HG03342 (cell line): Measurements from ENCODE around the gene NKG7.

Source experiments
- ATAC-seq: cut with Tn5 transposase; IDR thresholded peaks from one replicate; pipeline ENCODE4 v1.9.1; 2021; ENCODE audit warnings: mild to moderate bottlenecking, moderate library complexity; ENCODE audit not compliant: unreplicated experiment

The NKG7 gene

GRCh38 chr19:51364200-51365106 lies 8.0 kb downstream of the NKG7 start:
- ATAC-seq = no peak

GRCh38 chr19:51361239-51361638 lies 11.2 kb downstream of the NKG7 start:
- ATAC-seq = no peak

- no peak for ATAC-seq
These were observed 13.2 kb downstream of the NKG7 start for GRCh38 chr19:51359294-51359693.

- no peak for ATAC-seq
These were observed 14.5 kb downstream of the NKG7 start for GRCh38 chr19:51357952-51358351.

GRCh38 chr19:51356159-51356801 lies 16.2 kb downstream of the NKG7 start:
- no peak for ATAC-seq

GRCh38 chr19:51354742-51355148 lies 17.7 kb downstream of the NKG7 start:
- ATAC-seq = no peak

GRCh38 chr19:51354103-51354741 lies 18.2 kb downstream of the NKG7 start:
- ATAC-seq = no peak

GRCh38 chr19:51352783-51353360 lies 19.6 kb downstream of the NKG7 start:
- ATAC-seq = no peak

- ATAC-seq = no peak
These were observed 21.0 kb downstream of the NKG7 start for GRCh38 chr19:51351266-51351990.

- ATAC-seq = no peak
These were observed 25.1 kb downstream of the NKG7 start for GRCh38 chr19:51347209-51347928.

GRCh38 chr19:51346742-51347141 lies 25.7 kb downstream of the NKG7 start:
- ATAC-seq = no peak

- no peak for ATAC-seq
These were observed 27.3 kb downstream of the NKG7 start for GRCh38 chr19:51345076-51345620.

- no peak for ATAC-seq
These were observed 29.6 kb downstream of the NKG7 start for GRCh38 chr19:51342631-51343569.

- ATAC-seq = no peak
These were observed 30.4 kb downstream of the NKG7 start, which contains the start of gene VSIG10L for GRCh38 chr19:51341976-51342580. VSIG10L (minus strand) TSS chr19:51342139; CDS start chr19:51342124, 15 bp downstream.

- no peak for ATAC-seq
These were observed 31.4 kb downstream of the NKG7 start for GRCh38 chr19:51341066-51341465.

GRCh38 chr19:51339687-51340656 lies 32.5 kb downstream of the NKG7 start:
- ATAC-seq = peak; percentile 48

GRCh38 chr19:51339313-51339686 lies 33.2 kb downstream of the NKG7 start:
- no peak for ATAC-seq
